Tibial nerve (tissue), 4 donors: Measurements from ENCODE around the gene SPAG9. TPM values are rescaled to one million over a fixed set of nuclear protein-coding genes. Genes with fewer than 3 reads are reported as not detected.

Experiments
- DNase-seq, 2 donors: peaks; one replicate each; pipeline ENCODE4 v3.0.0-alpha.2; 2019; ENCODE audit warnings: low spot score in 2 of 2
- H3K27ac ChIP-seq, 4 donors: fragments of 200-600 bp; sonication (generic) in 3 of 4; one replicate each; pipeline ENCODE4 v1.5.1; 2017 to 2019; ENCODE audit warnings: mild to moderate bottlenecking in 1 of 4
- H3K27me3 ChIP-seq, 2 donors: fragments of 200-600 bp; sonication (generic) in 1 of 2; one replicate each; pipeline versions ENCODE4 v1.5.1 to v1.6.0; 2017 to 2019
- H3K36me3 ChIP-seq, 3 donors: fragments of 200-600 bp; sonication (generic); one replicate each; pipeline ENCODE4 v1.5.1; 2018 to 2019
- H3K4me1 ChIP-seq, 4 donors: fragments of 200-600 bp; sonication (generic) in 3 of 4; one replicate each; pipeline ENCODE4 v1.5.1; 2017 to 2019
- H3K4me3 ChIP-seq, 4 donors: fragments of 200-600 bp; sonication (generic) in 3 of 4; one replicate each; pipeline ENCODE4 v1.5.1; 2017 to 2019; ENCODE audit warnings: mild to moderate bottlenecking in 1 of 4, moderate library complexity in 1 of 4
- H3K9me3 ChIP-seq, 4 donors: fragments of 200-600 bp; sonication (generic) in 3 of 4; one replicate each; pipeline ENCODE4 v1.5.1; 2017 to 2019
- EP300 ChIP-seq, 2 donors: sonication (generic); formaldehyde crosslinking; IDR thresholded peaks; one replicate each; pipeline ENCODE4 v1.6.1; 2017; ENCODE audit warnings: antibody characterized with exemption in 2 of 2, mild to moderate bottlenecking in 1 of 2
- POLR2A ChIP-seq, 2 donors: fragments of 450-650 bp; IDR thresholded peaks; one replicate each; pipeline ENCODE4 v1.6.1; 2017; ENCODE audit warnings: antibody characterized with exemption in 2 of 2, mild to moderate bottlenecking in 2 of 2, moderate library complexity in 2 of 2
- WGBS, 2 donors: methylation state at CpG; one replicate each; pipeline ENCODE4 v1.1.5; 2018; 5-methylcytosine and 5-hydroxymethylcytosine counted together
- total RNA-seq, 4 donors: library from RNA; depleted of rRNA; stranded (reverse); fragments of >200 nt; gene quantifications; one replicate each; pipeline ENCODE4 v1.1.0, GENCODE V29; 2016
- TF ChIP-seq, protein P1 (sequence below), 5 experiments: fragments of 200-600 bp in 3 of 5; fragments of 450-650 bp in 2 of 5; sonication (generic) in 3 of 5; IDR thresholded peaks; one replicate each; pipeline ENCODE4 v1.5.1; 2016 to 2019; ENCODE audit warnings: antibody characterized with exemption in 5 of 5, mild to moderate bottlenecking in 3 of 5, moderate library complexity in 2 of 5

SPAG9 gene
- total RNA-seq, 4 donors from 2014 or later = 145 to 199 (median 165) TPM

DNA sequence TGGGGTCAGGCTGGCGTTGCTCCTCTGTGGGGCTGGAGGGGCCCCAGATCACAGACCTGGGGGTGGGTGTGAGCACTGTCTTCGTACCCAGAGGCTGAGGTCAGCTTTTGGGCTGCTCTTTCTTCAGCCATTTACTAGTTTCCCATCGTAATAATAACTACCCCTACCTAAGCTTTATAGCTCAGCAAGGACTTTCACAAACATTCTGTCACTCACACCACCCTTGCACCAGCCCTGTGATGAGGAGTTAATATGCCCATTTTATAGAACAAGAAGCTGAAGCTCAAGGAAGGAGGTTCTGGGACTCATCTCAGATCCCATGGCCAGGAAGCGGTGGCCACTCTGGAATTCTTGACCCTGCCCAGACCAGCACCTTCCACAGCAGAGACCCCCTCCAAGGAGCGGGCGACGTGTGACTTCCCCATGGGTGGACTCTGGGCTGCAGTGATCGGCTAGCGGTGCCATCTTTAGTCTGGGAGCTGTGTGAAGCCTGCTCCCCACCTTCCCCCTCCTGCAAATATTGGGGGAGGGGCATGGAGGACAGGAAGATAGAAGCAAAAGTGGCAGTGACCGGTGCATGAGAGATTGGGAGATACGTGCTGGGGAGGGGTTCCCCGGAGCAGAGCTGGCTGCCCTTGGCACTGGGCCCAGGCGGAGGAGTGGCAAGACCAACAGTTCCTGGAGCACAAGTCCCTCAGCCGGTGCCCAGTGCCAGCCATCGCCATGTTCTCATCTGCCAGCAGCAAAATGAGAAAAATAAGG is 172.7 kb downstream of the SPAG9 start:
- H3K36me3 ChIP-seq = no peaks in the 10 kb centered on the region
- H3K9me3 ChIP-seq = no peaks in the 10 kb centered on the region
- no peak for TF ChIP-seq EP300 (IDR thresholded peaks at IDR 0.05)
- TF ChIP-seq POLR2A (IDR thresholded peaks at IDR 0.05) = no peak
- TF ChIP-seq, protein P1, sequence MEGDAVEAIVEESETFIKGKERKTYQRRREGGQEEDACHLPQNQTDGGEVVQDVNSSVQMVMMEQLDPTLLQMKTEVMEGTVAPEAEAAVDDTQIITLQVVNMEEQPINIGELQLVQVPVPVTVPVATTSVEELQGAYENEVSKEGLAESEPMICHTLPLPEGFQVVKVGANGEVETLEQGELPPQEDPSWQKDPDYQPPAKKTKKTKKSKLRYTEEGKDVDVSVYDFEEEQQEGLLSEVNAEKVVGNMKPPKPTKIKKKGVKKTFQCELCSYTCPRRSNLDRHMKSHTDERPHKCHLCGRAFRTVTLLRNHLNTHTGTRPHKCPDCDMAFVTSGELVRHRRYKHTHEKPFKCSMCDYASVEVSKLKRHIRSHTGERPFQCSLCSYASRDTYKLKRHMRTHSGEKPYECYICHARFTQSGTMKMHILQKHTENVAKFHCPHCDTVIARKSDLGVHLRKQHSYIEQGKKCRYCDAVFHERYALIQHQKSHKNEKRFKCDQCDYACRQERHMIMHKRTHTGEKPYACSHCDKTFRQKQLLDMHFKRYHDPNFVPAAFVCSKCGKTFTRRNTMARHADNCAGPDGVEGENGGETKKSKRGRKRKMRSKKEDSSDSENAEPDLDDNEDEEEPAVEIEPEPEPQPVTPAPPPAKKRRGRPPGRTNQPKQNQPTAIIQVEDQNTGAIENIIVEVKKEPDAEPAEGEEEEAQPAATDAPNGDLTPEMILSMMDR (IDR thresholded peaks at IDR 0.05) = no peak
- peaks cover 0 to 72% (median 41%) of the 10 kb centered on the region in 4 donors for H3K4me1 ChIP-seq
- peak overlapping the region; percentile 86 to 93 (median 88) for H3K27ac ChIP-seq
- 56 to 58% methylated on average over 15 of the region's 15 CpGs for WGBS, 2 donors
- H3K27me3 ChIP-seq = no peaks in the 10 kb centered on the region
- DNase-seq = peak in 1 of 2 donors; percentile 18
- H3K4me3 ChIP-seq = no peak overlapping the region

DNA sequence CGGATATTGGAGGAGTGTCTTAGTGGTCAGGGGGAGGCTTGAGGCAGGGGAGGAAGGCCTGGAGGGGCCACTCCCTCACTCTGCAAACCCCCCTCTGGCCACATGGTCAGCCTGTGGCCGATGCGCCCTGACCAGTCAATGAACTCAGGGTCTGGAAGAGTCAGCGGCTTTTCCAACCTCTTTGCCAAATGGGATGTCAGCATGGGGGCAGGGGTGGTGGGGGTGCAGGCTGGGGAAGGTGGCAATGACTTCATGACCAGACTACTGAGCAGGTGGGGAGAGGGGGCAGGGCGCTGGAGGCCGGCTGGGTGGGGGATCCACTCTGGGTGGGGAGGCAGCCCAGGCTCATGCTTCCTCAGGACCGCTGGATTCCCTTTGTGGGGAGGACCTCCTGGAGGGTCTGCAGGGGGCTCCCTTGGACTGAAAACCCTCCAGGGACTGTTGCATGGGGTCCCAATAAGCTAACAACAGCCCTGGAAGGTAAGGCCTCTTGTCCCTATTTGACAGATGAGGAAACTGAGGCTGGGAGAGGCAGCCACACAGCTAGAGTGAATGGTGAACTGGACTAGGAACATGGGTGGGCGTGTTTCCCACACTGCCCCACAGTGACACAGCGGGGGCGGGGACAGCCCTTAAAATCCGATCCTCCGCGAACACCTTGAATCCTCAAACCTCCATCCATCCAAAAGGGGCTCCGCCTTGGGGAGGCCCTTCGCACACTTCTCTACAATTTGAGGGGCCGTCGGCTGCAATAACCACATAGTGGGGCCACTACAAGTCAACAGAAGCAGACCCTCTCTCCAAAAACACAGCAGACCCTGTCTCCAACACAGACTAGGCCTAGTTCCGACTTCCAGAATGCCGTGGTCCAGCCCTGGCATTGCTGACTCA is 173.5 kb downstream of the SPAG9 start:
- 90 to 91% methylated on average over 19 of the region's 19 CpGs for WGBS, 2 donors
- Histone ChIP-seq H3K4me1 (peaks cover 0 to 74% (median 41%) of the 10 kb centered on the region in 4 donors), H3K27me3 (no peaks in the 10 kb centered on the region), H3K36me3 (no peaks in the 10 kb centered on the region), H3K27ac (peak overlapping the region; percentile 86 to 93 (median 88)), H3K4me3 (no peak overlapping the region), H3K9me3 (no peaks in the 10 kb centered on the region)
- peak in 1 of 2 donors; percentile 6 for DNase-seq
- TF ChIP-seq EP300 (IDR thresholded peaks at IDR 0.05) (no peak), POLR2A (IDR thresholded peaks at IDR 0.05) (no peak)
- TF ChIP-seq, protein P1 (IDR thresholded peaks at IDR 0.05) = no peak

DNA sequence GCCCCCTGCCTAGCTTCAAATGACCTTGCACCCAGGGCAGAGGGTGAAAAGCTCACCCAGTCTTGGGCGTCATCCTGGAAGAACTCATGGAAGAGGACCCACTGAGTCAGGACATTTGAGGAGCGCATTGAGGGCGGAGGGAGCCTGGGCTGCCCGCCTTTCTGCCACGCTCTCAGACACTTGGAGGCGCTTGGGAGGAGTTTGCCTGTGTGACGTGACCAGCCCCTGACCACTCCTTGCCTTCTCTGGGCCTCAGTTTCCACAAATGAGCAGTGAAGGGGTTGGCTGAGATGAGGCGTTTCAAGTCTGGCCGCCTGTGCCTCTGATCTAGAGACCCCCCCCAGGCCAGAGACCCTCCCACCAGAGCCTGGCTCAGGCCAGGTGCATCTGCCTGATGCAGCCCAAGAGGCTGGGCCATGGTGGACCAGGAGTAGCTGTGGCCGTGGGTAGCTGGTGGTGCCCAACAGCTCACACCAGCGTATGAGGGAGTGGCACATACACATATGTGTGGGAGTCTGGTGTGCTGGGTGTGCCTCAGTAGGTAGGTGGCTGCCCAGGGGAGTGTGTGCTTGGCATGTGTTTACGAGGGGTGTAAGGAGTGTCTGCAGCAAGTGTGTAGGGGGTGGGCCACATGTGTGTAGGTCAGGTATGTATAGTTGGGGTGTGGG is 174.3 kb downstream of the SPAG9 start:
- peaks cover 0 to 69% (median 41%) of the 10 kb centered on the region in 4 donors for H3K4me1 ChIP-seq
- DNase-seq = no peak
- WGBS, 2 donors = 92 to 97% methylated on average over 12 of the region's 12 CpGs

DNA sequence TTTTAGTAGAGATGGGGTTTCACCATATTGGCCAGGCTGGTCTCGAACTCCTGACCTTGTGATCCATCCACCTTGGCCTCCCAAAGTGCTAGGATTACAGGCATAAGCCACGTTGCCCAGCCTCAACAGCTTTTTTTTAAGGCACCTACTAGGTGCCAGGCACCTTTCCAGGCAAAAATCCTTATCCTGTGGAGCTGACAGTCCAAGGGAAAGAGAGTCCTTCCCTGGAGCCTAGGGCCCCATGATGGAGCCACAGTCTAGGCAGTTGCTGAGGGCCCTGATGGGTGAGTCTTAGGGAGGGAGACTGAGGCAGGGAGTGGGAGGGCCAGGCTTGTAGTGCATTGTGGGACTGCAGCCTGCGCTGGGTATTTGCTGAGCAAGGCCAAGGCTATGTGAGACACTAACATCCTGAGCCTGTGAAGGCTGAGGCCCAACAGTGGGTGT is 174.9 kb downstream of the SPAG9 start:
- Histone ChIP-seq H3K9me3 (no peaks in the 10 kb centered on the region), H3K4me3 (no peak overlapping the region), H3K36me3 (no peaks in the 10 kb centered on the region), H3K27me3 (no peaks in the 10 kb centered on the region), H3K27ac (peak overlapping the region in 2 of 4 donors; percentile 91 to 93), H3K4me1 (peaks cover 0 to 63% (median 39%) of the 10 kb centered on the region in 4 donors)
- TF ChIP-seq EP300 (IDR thresholded peaks at IDR 0.05) (no peak), POLR2A (IDR thresholded peaks at IDR 0.05) (no peak)
- TF ChIP-seq, protein P1 (IDR thresholded peaks at IDR 0.05) = no peak
- no peak for DNase-seq
- WGBS, 2 donors = 91 to 96% methylated on average over 3 of the region's 3 CpGs

More for the DNA sequence above, 174.3 kb downstream of the SPAG9 start:
- TF ChIP-seq, protein P1 (IDR thresholded peaks at IDR 0.05) = no peak
- no peak for TF ChIP-seq POLR2A (IDR thresholded peaks at IDR 0.05)
- no peak for TF ChIP-seq EP300 (IDR thresholded peaks at IDR 0.05)
- Histone ChIP-seq H3K27ac (peak overlapping the region in 2 of 4 donors; percentile 91 to 93), H3K9me3 (no peaks in the 10 kb centered on the region), H3K4me3 (no peak overlapping the region), H3K27me3 (no peaks in the 10 kb centered on the region), H3K36me3 (no peaks in the 10 kb centered on the region)
